Neural progenitor cell (in vitro differentiated cells): Measurements from ENCODE around the gene URAD.
"Not testable (repeated sequence)": the region's sequence is repeated elsewhere in the genome, so short reads cannot be mapped to it uniquely, and the experiment has no call there.

ENCODE experiments used
- CTCF ChIP-seq: fragments of 200-600 bp; sonication (generic); IDR thresholded peaks from 2 replicates; pipeline ENCODE4 v1.5.1; 2017; ENCODE audit warnings: antibody characterized with exemption, mild to moderate bottlenecking
- EZH2 ChIP-seq: fragments of 200-600 bp; sonication (generic); IDR thresholded peaks from 2 replicates; pipeline ENCODE4 v1.6.1; 2017; ENCODE audit warnings: antibody characterized with exemption, mild to moderate bottlenecking, moderate library complexity

GRCh38 chr13:28032438-28032837, 43.9 kb upstream of the URAD start:
- TF ChIP-seq EZH2, CTCF: not testable (repeated sequence)
